ENCODE data around the gene SLC35F1.
A peak's percentile ranks its signal among the peaks of the same experiment; 100 is the strongest.

The SLC35F1 gene

GRCh38 chr6:118318648-118319047 is 411.6 kb downstream of the SLC35F1 start:
- Mint-ChIP-seq H3K9me3 (no peaks in the 10 kb centered on the region), H3K27me3 (peaks cover 0 to 12% of the 10 kb centered on the region in 2 donors), H3K4me3 (no peak overlapping the region), H3K27ac (no peak overlapping the region), H3K36me3 (ENCODE audit: insufficient read depth) (no peaks in the 10 kb centered on the region), H3K4me1 (ENCODE audit: low read depth in 2 of 2) (no peaks in the 10 kb centered on the region)
- DNase-seq (no peak), ATAC-seq (replicated peaks) (no peak)

- H3K9me3 Mint-ChIP-seq, result no peaks in the 10 kb centered on the region
- ATAC-seq (replicated peaks) (no peak), DNase-seq (no peak)
- no peak overlapping the region for H3K4me3 Mint-ChIP-seq
- no peaks in the 10 kb centered on the region for H3K36me3 Mint-ChIP-seq (ENCODE audit: insufficient read depth)
- H3K27me3 Mint-ChIP-seq, result peaks cover 0 to 12% of the 10 kb centered on the region in 2 donors
- no peak overlapping the region for H3K27ac Mint-ChIP-seq
- H3K4me1 Mint-ChIP-seq (ENCODE audit: low read depth in 2 of 2), result no peaks in the 10 kb centered on the region
Measured at GRCh38 chr6:118319416-118319815, 412.4 kb downstream of the SLC35F1 start.

GRCh38 chr6:118319894-118320649 is 413.0 kb downstream of the SLC35F1 start:
- ATAC-seq (replicated peaks) (no peak), DNase-seq (no peak)
- Mint-ChIP-seq H3K36me3 (ENCODE audit: insufficient read depth) (no peaks in the 10 kb centered on the region), H3K4me1 (ENCODE audit: low read depth in 2 of 2) (no peaks in the 10 kb centered on the region), H3K27me3 (peaks cover 0 to 12% of the 10 kb centered on the region in 2 donors), H3K9me3 (no peaks in the 10 kb centered on the region), H3K4me3 (no peak overlapping the region), H3K27ac (no peak overlapping the region)

- H3K4me3 Mint-ChIP-seq, result no peak overlapping the region
- DNase-seq (no peak), ATAC-seq (replicated peaks) (no peak)
- peaks cover 3 to 17% of the 10 kb centered on the region in 2 donors for H3K27me3 Mint-ChIP-seq
- no peaks in the 10 kb centered on the region for H3K4me1 Mint-ChIP-seq (ENCODE audit: low read depth in 2 of 2)
- no peaks in the 10 kb centered on the region for H3K9me3 Mint-ChIP-seq
- H3K36me3 Mint-ChIP-seq (ENCODE audit: insufficient read depth), result no peaks in the 10 kb centered on the region
- H3K27ac Mint-ChIP-seq, result no peak overlapping the region
Measured at GRCh38 chr6:118320652-118321051, 413.6 kb downstream of the SLC35F1 start.

- ATAC-seq (replicated peaks), result no peak
- H3K27ac Mint-ChIP-seq, result no peak overlapping the region
- peaks cover 23 to 25% of the 10 kb centered on the region in 2 donors for H3K27me3 Mint-ChIP-seq
- H3K9me3 Mint-ChIP-seq, result no peaks in the 10 kb centered on the region
- DNase-seq, result no peak
- no peaks in the 10 kb centered on the region for H3K4me1 Mint-ChIP-seq (ENCODE audit: low read depth in 2 of 2)
- H3K36me3 Mint-ChIP-seq (ENCODE audit: insufficient read depth), result no peaks in the 10 kb centered on the region
- no peak overlapping the region for H3K4me3 Mint-ChIP-seq
Measured at GRCh38 chr6:118324116-118324515, 417.1 kb downstream of the SLC35F1 start.

GRCh38 chr6:118325220-118325860 is 418.3 kb downstream of the SLC35F1 start:
- ATAC-seq (replicated peaks) (no peak), DNase-seq (no peak)
- Mint-ChIP-seq H3K9me3 (no peaks in the 10 kb centered on the region), H3K4me3 (no peak overlapping the region), H3K4me1 (ENCODE audit: low read depth in 2 of 2) (no peaks in the 10 kb centered on the region), H3K27me3 (peaks cover 23 to 25% of the 10 kb centered on the region in 2 donors), H3K27ac (no peak overlapping the region), H3K36me3 (ENCODE audit: insufficient read depth) (no peaks in the 10 kb centered on the region)

- no peak overlapping the region for H3K27ac Mint-ChIP-seq
- no peak overlapping the region for H3K4me3 Mint-ChIP-seq
- DNase-seq (no peak), ATAC-seq (replicated peaks) (no peak)
- H3K27me3 Mint-ChIP-seq, result peaks cover 23 to 25% of the 10 kb centered on the region in 2 donors
- H3K36me3 Mint-ChIP-seq (ENCODE audit: insufficient read depth), result no peaks in the 10 kb centered on the region
- H3K9me3 Mint-ChIP-seq, result no peaks in the 10 kb centered on the region
- no peaks in the 10 kb centered on the region for H3K4me1 Mint-ChIP-seq (ENCODE audit: low read depth in 2 of 2)
Measured at GRCh38 chr6:118326712-118327111, 419.6 kb downstream of the SLC35F1 start.

GRCh38 chr6:118327237-118327636 is 420.2 kb downstream of the SLC35F1 start:
- no peaks in the 10 kb centered on the region for H3K9me3 Mint-ChIP-seq
- peaks cover 23 to 25% of the 10 kb centered on the region in 2 donors for H3K27me3 Mint-ChIP-seq
- no peak for DNase-seq
- no peaks in the 10 kb centered on the region for H3K4me1 Mint-ChIP-seq (ENCODE audit: low read depth in 2 of 2)
- ATAC-seq (replicated peaks), result no peak
- no peak overlapping the region for H3K4me3 Mint-ChIP-seq
- no peak overlapping the region for H3K27ac Mint-ChIP-seq
- no peaks in the 10 kb centered on the region for H3K36me3 Mint-ChIP-seq (ENCODE audit: insufficient read depth)

- H3K4me3 Mint-ChIP-seq, result no peak overlapping the region
Measured at GRCh38 chr6:118333772-118334171, 426.7 kb downstream of the SLC35F1 start.

GRCh38 chr6:118334634-118335033 is 427.6 kb downstream of the SLC35F1 start:
- Mint-ChIP-seq H3K27me3 (peaks cover 4% of the 10 kb centered on the region in 2 donors), H3K9me3 (peaks cover 9 to 14% of the 10 kb centered on the region in 2 donors), H3K4me3 (no peak overlapping the region), H3K36me3 (ENCODE audit: insufficient read depth) (peaks cover 2% of the 10 kb centered on the region), H3K27ac (no peak overlapping the region), H3K4me1 (ENCODE audit: low read depth in 2 of 2) (no peaks in the 10 kb centered on the region)
- no peak for DNase-seq
- no peak for ATAC-seq (replicated peaks)

More at GRCh38 chr6:118333772-118334171, 426.7 kb downstream of the SLC35F1 start:
- DNase-seq, result no peak
- Mint-ChIP-seq H3K9me3 (peaks cover 6 to 8% of the 10 kb centered on the region in 2 donors), H3K27me3 (peaks cover 0 to 4% of the 10 kb centered on the region in 2 donors), H3K4me1 (ENCODE audit: low read depth in 2 of 2) (no peaks in the 10 kb centered on the region), H3K36me3 (ENCODE audit: insufficient read depth) (peaks cover 2% of the 10 kb centered on the region), H3K27ac (peak overlapping the region in 1 of 2 donors; percentile 29)
- no peak for ATAC-seq (replicated peaks)

GRCh38 chr6:118335325-118335816 is 428.3 kb downstream of the SLC35F1 start:
- no peak overlapping the region for H3K27ac Mint-ChIP-seq
- peaks cover 2% of the 10 kb centered on the region for H3K36me3 Mint-ChIP-seq (ENCODE audit: insufficient read depth)
- H3K4me3 Mint-ChIP-seq, result no peak overlapping the region
- DNase-seq (no peak), ATAC-seq (replicated peaks) (no peak)
- peaks cover 9 to 22% of the 10 kb centered on the region in 2 donors for H3K9me3 Mint-ChIP-seq
- peaks cover 4 to 10% of the 10 kb centered on the region in 2 donors for H3K27me3 Mint-ChIP-seq
- no peaks in the 10 kb centered on the region for H3K4me1 Mint-ChIP-seq (ENCODE audit: low read depth in 2 of 2)

GRCh38 chr6:118344014-118344670 is 437.1 kb downstream of the SLC35F1 start:
- DNase-seq, result no peak
- peaks cover 14 to 16% of the 10 kb centered on the region in 2 donors for H3K27me3 Mint-ChIP-seq
- H3K36me3 Mint-ChIP-seq (ENCODE audit: insufficient read depth), result no peaks in the 10 kb centered on the region
- H3K4me1 Mint-ChIP-seq (ENCODE audit: low read depth in 2 of 2), result no peaks in the 10 kb centered on the region
- no peak for ATAC-seq (replicated peaks)
- H3K4me3 Mint-ChIP-seq, result no peak overlapping the region
- H3K9me3 Mint-ChIP-seq, result peaks cover 4 to 26% of the 10 kb centered on the region in 2 donors
- no peak overlapping the region for H3K27ac Mint-ChIP-seq

- no peak overlapping the region for H3K27ac Mint-ChIP-seq
- DNase-seq (no peak), ATAC-seq (replicated peaks) (no peak)
- peaks cover 0 to 2% of the 10 kb centered on the region in 2 donors for H3K9me3 Mint-ChIP-seq
- H3K27me3 Mint-ChIP-seq, result peaks cover 0 to 9% of the 10 kb centered on the region in 2 donors
- no peak overlapping the region for H3K4me3 Mint-ChIP-seq
- H3K4me1 Mint-ChIP-seq (ENCODE audit: low read depth in 2 of 2), result no peaks in the 10 kb centered on the region
- no peaks in the 10 kb centered on the region for H3K36me3 Mint-ChIP-seq (ENCODE audit: insufficient read depth)
Measured at GRCh38 chr6:118350881-118351430, 443.9 kb downstream of the SLC35F1 start.

All from effector memory CD8-positive, alpha-beta T cell (primary cell).